HepG2 (cell line): ENCODE data around the gene LSM6. TPM values are rescaled to one million over a fixed set of nuclear protein-coding genes. Genes with fewer than 3 reads are reported as not detected.
A peak's percentile ranks its signal among the peaks of the same experiment; 100 is the strongest.

ENCODE experiments used
- ARNT ChIP-seq: fragments of 450-650 bp; IDR thresholded peaks from 2 replicates; pipeline ENCODE4 v1.6.1; 2017
- ATM ChIP-seq: fragments of 450-650 bp; IDR thresholded peaks from 2 replicates; pipeline ENCODE4 v1.7.1; 2017; ENCODE audit warnings: mild to moderate bottlenecking, borderline replicate concordance
- BCL6 ChIP-seq: IDR thresholded peaks from 2 replicates; pipeline ENCODE4 v1.6.1; 2016; ENCODE audit warnings: missing genetic modification reagents, missing compliant biosample characterization
- CREM ChIP-seq, 2 experiments: sonication (generic) in 1 of 2; formaldehyde crosslinking in 1 of 2; IDR thresholded peaks; 2 replicates each; pipeline versions ENCODE4 v1.4.0 to v1.6.1; 2016 to 2020; ENCODE audit warnings: antibody characterized with exemption in 1 of 2, mild to moderate bottlenecking in 1 of 2, missing genetic modification reagents in 1 of 2
- DR1 ChIP-seq: sonication (generic); formaldehyde crosslinking; IDR thresholded peaks from 2 replicates; pipeline ENCODE4 v1.8.0; 2021; ENCODE audit warnings: mild to moderate bottlenecking, missing genetic modification reagents, inconsistent platforms
- HIVEP1 ChIP-seq: sonication (generic); formaldehyde crosslinking; IDR thresholded peaks from 2 replicates; pipeline ENCODE4 v1.4.0; 2020; ENCODE audit warnings: mild to moderate bottlenecking, missing genetic modification reagents
- MAZ ChIP-seq, 2 experiments: sonication (generic) in 1 of 2; formaldehyde crosslinking in 1 of 2; IDR thresholded peaks; 2 replicates each; pipeline versions ENCODE4 v1.5.0 to v1.6.1; 2012 to 2020; ENCODE audit warnings: low read depth in 2 of 2, mild to moderate bottlenecking in 2 of 2, borderline replicate concordance in 1 of 2, improper control_type of control experiment in 1 of 2, low read length in 1 of 2, missing genetic modification reagents in 1 of 2, moderate library complexity in 1 of 2
- NPAS2 ChIP-seq: sonication (generic); formaldehyde crosslinking; IDR thresholded peaks from 2 replicates; pipeline ENCODE4 v1.8.0; 2022; ENCODE audit warnings: mild to moderate bottlenecking, missing genetic modification reagents, borderline replicate concordance
- POLR2G ChIP-seq: fragments of 200-400 bp; formaldehyde crosslinking; IDR thresholded peaks from 2 replicates; pipeline ENCODE4 v1.6.1; 2018; ENCODE audit warnings: mild to moderate bottlenecking, low read depth, low read length, moderate library complexity
- SIX1 ChIP-seq: sonication (generic); formaldehyde crosslinking; IDR thresholded peaks from 2 replicates; pipeline ENCODE4 v1.4.0; 2020; ENCODE audit warnings: missing genetic modification reagents, borderline replicate concordance
- TEAD3 ChIP-seq: optimal IDR thresholded peaks from 2 replicates; pipeline ENCODE3; 2016; ENCODE audit warnings: borderline replicate concordance
- TP53 ChIP-seq: sonication (generic); formaldehyde crosslinking; conservative IDR thresholded peaks from 2 replicates; pipeline ENCODE4 v1.4.0; 2020; ENCODE audit warnings: missing genetic modification reagents
- U2AF2 ChIP-seq: fragments of 200-400 bp; formaldehyde crosslinking; IDR thresholded peaks from 2 replicates; pipeline ENCODE4 v1.6.1; 2017; ENCODE audit warnings: low read depth, mild to moderate bottlenecking, low read length
- ZFP36L1 ChIP-seq: sonication (generic); formaldehyde crosslinking; IDR thresholded peaks from 2 replicates; pipeline ENCODE4 v1.8.0; 2022; ENCODE audit warnings: mild to moderate bottlenecking, missing genetic modification reagents, moderate library complexity
- ZNF264 ChIP-seq: sonication (generic); formaldehyde crosslinking; IDR thresholded peaks from 2 replicates; pipeline ENCODE4 v1.4.0; 2020; ENCODE audit warnings: missing genetic modification reagents
- ZNF292 ChIP-seq: sonication (generic); formaldehyde crosslinking; IDR thresholded peaks from 2 replicates; pipeline ENCODE4 v1.8.1; 2022; ENCODE audit warnings: mild to moderate bottlenecking, low read depth, missing genetic modification reagents, borderline replicate concordance
- ZNF337 ChIP-seq: sonication (generic); formaldehyde crosslinking; IDR thresholded peaks from 2 replicates; pipeline ENCODE4 v1.5.1; 2020; ENCODE audit warnings: missing genetic modification reagents, low read depth, mild to moderate bottlenecking, borderline replicate concordance
- ZNF552 ChIP-seq: sonication (generic); formaldehyde crosslinking; IDR thresholded peaks from 2 replicates; pipeline ENCODE4 v1.9.0; 2022; ENCODE audit warnings: missing genetic modification reagents, mild to moderate bottlenecking, borderline replicate concordance
- ZNF570 ChIP-seq: sonication (generic); formaldehyde crosslinking; IDR thresholded peaks from 2 replicates; pipeline ENCODE4 v1.4.0; 2020; ENCODE audit warnings: mild to moderate bottlenecking, missing genetic modification reagents, borderline replicate concordance
- polyA plus RNA-seq, 8 experiments: library from polyadenylated mRNA; depleted of rRNA in 3 of 8; stranded (reverse) in 7 of 8; unstranded in 1 of 8; fragments of >200 nt; fragmentation: Illumina TruSeq in 4 of 8; extraction: Trizol in 4 of 8; gene quantifications; 2 replicates each; pipeline versions ENCODE4 v1.2.1 to v1.2.3, GENCODE V29; 2011 to 2016; ENCODE audit warnings: low read depth in 4 of 8, missing spikeins in 1 of 8, mixed read lengths in 1 of 8; ENCODE audit not compliant: insufficient read depth in 1 of 8
- total RNA-seq, 5 experiments: library from RNA; depleted of rRNA; stranded (reverse); fragments of >200 nt; fragmentation: Illumina TruSeq; extraction: Trizol; gene quantifications; 2 replicates each; pipeline ENCODE4 v1.2.3, GENCODE V29; 2016; ENCODE audit warnings: low read depth in 1 of 5
- TF ChIP-seq, protein P1 (sequence below): sonication (generic); formaldehyde crosslinking; IDR thresholded peaks from 2 replicates; pipeline ENCODE4 v1.5.1; 2020; ENCODE audit warnings: mild to moderate bottlenecking, missing genetic modification reagents, moderate library complexity
- TF ChIP-seq, protein P2 (sequence below): IDR thresholded peaks from 2 replicates; pipeline ENCODE4 v1.6.1; 2012; ENCODE audit warnings: low read depth, low read length, improper control_type of control experiment

LSM6 gene
- total and polyA plus RNA-seq, 2 of the 13 experiments (the other 11 are each of a cell fraction or from before 2014, with no cell fraction given), result 14.6 to 83.3 TPM

DNA sequence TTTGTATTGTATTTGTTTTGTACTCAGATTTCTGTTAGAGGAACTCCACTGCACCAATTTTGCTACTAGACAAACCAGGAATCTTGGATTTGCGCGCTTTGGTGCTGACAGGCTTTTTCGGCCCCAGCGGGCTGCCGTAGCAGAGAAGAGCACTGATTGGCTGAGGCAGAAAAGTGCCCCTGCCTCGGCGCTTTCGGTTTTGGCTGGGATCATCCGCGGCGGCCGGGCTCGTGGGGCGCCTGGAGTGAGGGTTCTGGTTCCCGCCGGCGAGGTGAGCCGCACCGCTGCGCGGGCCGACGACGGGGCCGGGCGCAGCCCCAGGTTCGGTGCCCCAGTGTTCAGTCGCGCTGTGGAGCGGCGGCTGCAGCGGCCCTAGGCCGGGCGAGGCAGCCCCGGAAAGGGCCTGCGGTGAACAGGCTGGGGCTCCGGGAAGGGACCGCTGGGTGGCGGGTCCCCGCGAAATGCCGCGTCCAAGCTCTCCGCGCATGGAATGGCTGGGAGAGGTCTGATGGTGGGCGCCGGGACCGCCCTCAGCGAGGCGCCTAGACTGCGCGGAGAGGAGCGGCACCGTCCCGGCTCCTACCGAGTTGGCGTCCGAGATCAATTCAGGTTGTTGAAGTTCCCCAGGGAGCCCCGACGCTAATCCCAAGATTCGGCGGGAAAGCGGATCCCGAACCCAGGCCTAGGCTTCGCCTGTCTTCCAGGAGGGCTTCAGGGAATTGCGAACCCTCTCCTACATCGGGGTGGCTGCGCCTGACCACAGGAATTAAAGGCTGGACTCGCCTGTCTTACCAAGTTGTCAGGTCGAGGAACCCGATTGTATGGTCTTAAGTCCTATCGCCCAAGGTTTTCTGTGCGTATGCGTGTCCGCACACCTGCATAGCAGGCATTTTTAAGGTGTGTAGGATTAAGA is at the start of gene LSM6 (continued):
- TF ChIP-seq, protein P1, sequence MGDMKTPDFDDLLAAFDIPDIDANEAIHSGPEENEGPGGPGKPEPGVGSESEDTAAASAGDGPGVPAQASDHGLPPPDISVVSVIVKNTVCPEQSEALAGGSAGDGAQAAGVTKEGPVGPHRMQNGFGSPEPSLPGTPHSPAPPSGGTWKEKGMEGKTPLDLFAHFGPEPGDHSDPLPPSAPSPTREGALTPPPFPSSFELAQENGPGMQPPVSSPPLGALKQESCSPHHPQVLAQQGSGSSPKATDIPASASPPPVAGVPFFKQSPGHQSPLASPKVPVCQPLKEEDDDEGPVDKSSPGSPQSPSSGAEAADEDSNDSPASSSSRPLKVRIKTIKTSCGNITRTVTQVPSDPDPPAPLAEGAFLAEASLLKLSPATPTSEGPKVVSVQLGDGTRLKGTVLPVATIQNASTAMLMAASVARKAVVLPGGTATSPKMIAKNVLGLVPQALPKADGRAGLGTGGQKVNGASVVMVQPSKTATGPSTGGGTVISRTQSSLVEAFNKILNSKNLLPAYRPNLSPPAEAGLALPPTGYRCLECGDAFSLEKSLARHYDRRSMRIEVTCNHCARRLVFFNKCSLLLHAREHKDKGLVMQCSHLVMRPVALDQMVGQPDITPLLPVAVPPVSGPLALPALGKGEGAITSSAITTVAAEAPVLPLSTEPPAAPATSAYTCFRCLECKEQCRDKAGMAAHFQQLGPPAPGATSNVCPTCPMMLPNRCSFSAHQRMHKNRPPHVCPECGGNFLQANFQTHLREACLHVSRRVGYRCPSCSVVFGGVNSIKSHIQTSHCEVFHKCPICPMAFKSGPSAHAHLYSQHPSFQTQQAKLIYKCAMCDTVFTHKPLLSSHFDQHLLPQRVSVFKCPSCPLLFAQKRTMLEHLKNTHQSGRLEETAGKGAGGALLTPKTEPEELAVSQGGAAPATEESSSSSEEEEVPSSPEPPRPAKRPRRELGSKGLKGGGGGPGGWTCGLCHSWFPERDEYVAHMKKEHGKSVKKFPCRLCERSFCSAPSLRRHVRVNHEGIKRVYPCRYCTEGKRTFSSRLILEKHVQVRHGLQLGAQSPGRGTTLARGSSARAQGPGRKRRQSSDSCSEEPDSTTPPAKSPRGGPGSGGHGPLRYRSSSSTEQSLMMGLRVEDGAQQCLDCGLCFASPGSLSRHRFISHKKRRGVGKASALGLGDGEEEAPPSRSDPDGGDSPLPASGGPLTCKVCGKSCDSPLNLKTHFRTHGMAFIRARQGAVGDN (CRISPR knock-in tag), result peak; percentile 86
- TF ChIP-seq ZNF292 (CRISPR knock-in tag), result no peak
- TF ChIP-seq HIVEP1 (CRISPR knock-in tag), result no peak
- no peak for TF ChIP-seq MAZ (IDR thresholded peaks at IDR 0.05; ENCODE audit: borderline replicate concordance, low read depth, low read length)
- no peak for TF ChIP-seq MAZ (CRISPR knock-in tag; IDR thresholded peaks at IDR 0.05; ENCODE audit: low read depth)
- TF ChIP-seq ZFP36L1 (CRISPR knock-in tag), result peak; percentile 82
- no peak for TF ChIP-seq ZNF552 (CRISPR knock-in tag)
- no peak for TF ChIP-seq ZNF570 (CRISPR knock-in tag)
- TF ChIP-seq CREM (IDR thresholded peaks at IDR 0.05), result no peak
- TF ChIP-seq CREM (CRISPR knock-in tag; IDR thresholded peaks at IDR 0.05), result no peak
- no peak for TF ChIP-seq BCL6 (CRISPR knock-in tag)
- no peak for TF ChIP-seq SIX1
- no peak for TF ChIP-seq TEAD3
- no peak for TF ChIP-seq ARNT
- TF ChIP-seq TP53 (CRISPR knock-in tag), result no peak
- no peak for TF ChIP-seq DR1 (CRISPR knock-in tag)
- no peak for TF ChIP-seq ZNF337
- TF ChIP-seq, protein P2, sequence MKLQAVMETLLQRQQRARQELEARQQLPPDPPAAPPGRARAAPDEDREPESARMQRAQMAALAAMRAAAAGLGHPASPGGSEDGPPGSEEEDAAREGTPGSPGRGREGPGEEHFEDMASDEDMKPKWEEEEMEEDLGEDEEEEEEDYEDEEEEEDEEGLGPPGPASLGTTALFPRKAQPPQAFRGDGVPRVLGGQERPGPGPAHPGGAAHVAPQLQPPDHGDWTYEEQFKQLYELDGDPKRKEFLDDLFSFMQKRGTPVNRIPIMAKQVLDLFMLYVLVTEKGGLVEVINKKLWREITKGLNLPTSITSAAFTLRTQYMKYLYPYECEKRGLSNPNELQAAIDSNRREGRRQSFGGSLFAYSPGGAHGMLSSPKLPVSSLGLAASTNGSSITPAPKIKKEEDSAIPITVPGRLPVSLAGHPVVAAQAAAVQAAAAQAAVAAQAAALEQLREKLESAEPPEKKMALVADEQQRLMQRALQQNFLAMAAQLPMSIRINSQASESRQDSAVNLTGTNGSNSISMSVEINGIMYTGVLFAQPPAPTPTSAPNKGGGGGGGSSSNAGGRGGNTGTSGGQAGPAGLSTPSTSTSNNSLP, result no peak
- TF ChIP-seq NPAS2 (CRISPR knock-in tag), result no peak
- no peak for TF ChIP-seq ZNF264
- no peak for TF ChIP-seq ATM
- TF ChIP-seq POLR2G, result peak; percentile 85
- TF ChIP-seq U2AF2, result no peak
